ENCODE data around the gene GALC. TPM values are rescaled to one million over a fixed set of nuclear protein-coding genes. Genes with fewer than 3 reads are reported as not detected.

The GALC gene
- total RNA-seq, 1 experiment from 2014 or later, result 1.0 TPM

GRCh38 chr14:87944987-87945604 lies 47.9 kb downstream of the GALC start:
- ChIA-PET POLR2A (no interaction called here), CTCF (interaction anchor here (0.6 to 2.9 kb wide), 43 partner anchors 10 to 1168 kb away, joined by 3 to 30 read pairs (median 4); no protein-coding TSS in a partner anchor)
- peak; percentile 57 for DNase-seq (ENCODE audit: unreplicated experiment)
- Mint-ChIP-seq H3K27me3 (ENCODE audit: insufficient read depth, unreplicated experiment) (peaks cover 15% of the 10 kb centered on the region), H3K4me3 (ENCODE audit: unreplicated experiment) (no peak overlapping the region), H3K36me3 (ENCODE audit: insufficient read depth, unreplicated experiment) (no peaks in the 10 kb centered on the region), H3K9me3 (ENCODE audit: unreplicated experiment) (no peaks in the 10 kb centered on the region), H3K4me1 (ENCODE audit: insufficient read depth, unreplicated experiment) (no peaks in the 10 kb centered on the region), H3K27ac (ENCODE audit: low read depth, unreplicated experiment) (no peak overlapping the region)
- intact Hi-C loops (cut with micrococcal nuclease), result loop anchor here (1.0 to 10.0 kb wide), 3 partner anchors 223 to 437 kb away; no protein-coding TSS in a partner anchor
- no TSS peak for BruUV-seq (replicated peaks)
- TF ChIP-seq CTCF (IDR thresholded peaks at IDR 0.05; ENCODE audit: unreplicated experiment), result no peak

GRCh38 chr14:87940894-87941293 lies 52.1 kb downstream of the GALC start:
- TF ChIP-seq CTCF (IDR thresholded peaks at IDR 0.05; ENCODE audit: unreplicated experiment), result no peak
- Mint-ChIP-seq H3K27me3 (ENCODE audit: insufficient read depth, unreplicated experiment) (peaks cover 28% of the 10 kb centered on the region), H3K4me1 (ENCODE audit: insufficient read depth, unreplicated experiment) (no peaks in the 10 kb centered on the region), H3K36me3 (ENCODE audit: insufficient read depth, unreplicated experiment) (peaks cover 6% of the 10 kb centered on the region), H3K27ac (ENCODE audit: low read depth, unreplicated experiment) (no peak overlapping the region), H3K4me3 (ENCODE audit: unreplicated experiment) (no peak overlapping the region), H3K9me3 (ENCODE audit: unreplicated experiment) (no peaks in the 10 kb centered on the region)
- CTCF ChIA-PET, result interaction anchor here (0.6 kb wide), 1 partner anchor 277 kb away, joined by 5 read pairs; no protein-coding TSS in a partner anchor
- no TSS peak for BruUV-seq (replicated peaks)
- intact Hi-C loops (cut with micrococcal nuclease), result loop anchor here (10.0 kb wide), 1 partner anchor 294 kb away; no protein-coding TSS in a partner anchor
- POLR2A ChIA-PET, result no interaction called here
- DNase-seq (ENCODE audit: unreplicated experiment), result no peak

- BruUV-seq (replicated peaks), result no TSS peak
- no peaks in the 10 kb centered on the region for H3K9me3 Mint-ChIP-seq (ENCODE audit: unreplicated experiment)
- peaks cover 33% of the 10 kb centered on the region for H3K27me3 Mint-ChIP-seq (ENCODE audit: insufficient read depth, unreplicated experiment)
- no peak for DNase-seq (ENCODE audit: unreplicated experiment)
- ChIA-PET CTCF (interaction anchor here (0.6 kb wide), 4 partner anchors 43 to 1658 kb away, joined by 3 to 5 read pairs (median 4); no protein-coding TSS in a partner anchor), POLR2A (no interaction called here)
- no peak overlapping the region for H3K4me3 Mint-ChIP-seq (ENCODE audit: unreplicated experiment)
- no peak for TF ChIP-seq CTCF (IDR thresholded peaks at IDR 0.05; ENCODE audit: unreplicated experiment)
- no peaks in the 10 kb centered on the region for H3K4me1 Mint-ChIP-seq (ENCODE audit: insufficient read depth, unreplicated experiment)
- intact Hi-C loops (cut with micrococcal nuclease), result loop anchor here (10.0 kb wide), 1 partner anchor 294 kb away; no protein-coding TSS in a partner anchor
- no peak overlapping the region for H3K27ac Mint-ChIP-seq (ENCODE audit: low read depth, unreplicated experiment)
- peaks cover 6% of the 10 kb centered on the region for H3K36me3 Mint-ChIP-seq (ENCODE audit: insufficient read depth, unreplicated experiment)
These were observed 52.6 kb downstream of the GALC start for GRCh38 chr14:87940382-87940781.

GRCh38 chr14:87935886-87936285 lies 57.1 kb downstream of the GALC start:
- ChIA-PET POLR2A (no interaction called here), CTCF (interaction anchor here (1.7 to 4.9 kb wide), 3 partner anchors 10 to 131 kb away, joined by 4 to 30 read pairs (median 6); no protein-coding TSS in a partner anchor)
- no TSS peak for BruUV-seq (replicated peaks)
- no peak for DNase-seq (ENCODE audit: unreplicated experiment)
- intact Hi-C loops (cut with micrococcal nuclease), result no loop called here
- Mint-ChIP-seq H3K4me1 (ENCODE audit: insufficient read depth, unreplicated experiment) (no peaks in the 10 kb centered on the region), H3K27me3 (ENCODE audit: insufficient read depth, unreplicated experiment) (peaks cover 33% of the 10 kb centered on the region), H3K9me3 (ENCODE audit: unreplicated experiment) (no peaks in the 10 kb centered on the region), H3K4me3 (ENCODE audit: unreplicated experiment) (no peak overlapping the region), H3K27ac (ENCODE audit: low read depth, unreplicated experiment) (no peak overlapping the region), H3K36me3 (ENCODE audit: insufficient read depth, unreplicated experiment) (peaks cover 6% of the 10 kb centered on the region)
- TF ChIP-seq CTCF (IDR thresholded peaks at IDR 0.05; ENCODE audit: unreplicated experiment), result no peak
